MM.1S (cell line): ENCODE measurements around the gene MMP10.

Experiments used
- CTCF ChIP-seq: fragments of 300-600 bp; sonication (generic); IDR thresholded peaks from 2 replicates; pipeline ENCODE4 v1.5.1; 2016; ENCODE audit warnings: antibody characterized with exemption, low read length, mixed read lengths
- EZH2 ChIP-seq: fragments of 300-600 bp; sonication (generic); optimal IDR thresholded peaks from 2 replicates; pipeline ENCODE3; 2017; ENCODE audit warnings: low read depth, mild to moderate bottlenecking, antibody characterized with exemption, low read length, mixed read lengths

GRCh38 chr11:102724904-102725500, 55.4 kb downstream of the MMP10 start, which contains the start of gene MMP8:
- TF ChIP-seq CTCF (no peak), EZH2 (no peak)
